ENCODE data around the gene IPO5.

IPO5 gene

GRCh38 chr13:97971519-97971918 lies 18.0 kb downstream of the IPO5 start:
- DNase-seq (ENCODE audit: low read depth) = no peak
- H3K4me3 ChIP-seq (ENCODE audit: low read length) = no peak overlapping the region
- TF ChIP-seq CTCF (conservative IDR thresholded peaks at IDR 0.05; ENCODE audit: low read depth, low read length) = no peak

- no peak overlapping the region for H3K4me3 ChIP-seq (ENCODE audit: low read length)
- no peak for DNase-seq (ENCODE audit: low read depth)
- TF ChIP-seq CTCF (conservative IDR thresholded peaks at IDR 0.05; ENCODE audit: low read depth, low read length) = no peak
Measured at GRCh38 chr13:97974773-97975172, 21.3 kb downstream of the IPO5 start.

GRCh38 chr13:97975280-97975847 lies 21.9 kb downstream of the IPO5 start:
- DNase-seq (ENCODE audit: low read depth) = no peak
- TF ChIP-seq CTCF (conservative IDR thresholded peaks at IDR 0.05; ENCODE audit: low read depth, low read length) = no peak
- H3K4me3 ChIP-seq (ENCODE audit: low read length) = peak overlapping the region; percentile 81

- no peak for TF ChIP-seq CTCF (conservative IDR thresholded peaks at IDR 0.05; ENCODE audit: low read depth, low read length)
- H3K4me3 ChIP-seq (ENCODE audit: low read length) = peak overlapping the region; percentile 93
- DNase-seq (ENCODE audit: low read depth) = peak; percentile 44
Measured at GRCh38 chr13:97975848-97976609, 22.6 kb downstream of the IPO5 start.

- H3K4me3 ChIP-seq (ENCODE audit: low read length) = peak overlapping the region; percentile 93
- DNase-seq (ENCODE audit: low read depth) = no peak
- no peak for TF ChIP-seq CTCF (conservative IDR thresholded peaks at IDR 0.05; ENCODE audit: low read depth, low read length)
Measured at GRCh38 chr13:97976610-97977521, 23.4 kb downstream of the IPO5 start.

GRCh38 chr13:97977982-97978381 lies 24.5 kb downstream of the IPO5 start:
- DNase-seq (ENCODE audit: low read depth) = no peak
- H3K4me3 ChIP-seq (ENCODE audit: low read length) = peak overlapping the region; percentile 93
- no peak for TF ChIP-seq CTCF (conservative IDR thresholded peaks at IDR 0.05; ENCODE audit: low read depth, low read length)
